Stimulated activated CD4-positive, alpha-beta T cell treated with anti-CD3 and anti-CD28 coated beads, TNF-alpha, amount 100 ng/mL, for 1 hour (primary cell): ENCODE data around the gene SLC38A10.
"Not testable (repeated sequence)": the region's sequence is repeated elsewhere in the genome, so short reads cannot be mapped to it uniquely, and the experiment has no call there.

ENCODE experiments used
- DNase-seq, 3 donors: peaks; one replicate each; pipeline ENCODE4 v3.0.0-alpha.2; 2020; ENCODE audit warnings: low read depth in 3 of 3, low spot score in 1 of 3

The SLC38A10 gene

DNA sequence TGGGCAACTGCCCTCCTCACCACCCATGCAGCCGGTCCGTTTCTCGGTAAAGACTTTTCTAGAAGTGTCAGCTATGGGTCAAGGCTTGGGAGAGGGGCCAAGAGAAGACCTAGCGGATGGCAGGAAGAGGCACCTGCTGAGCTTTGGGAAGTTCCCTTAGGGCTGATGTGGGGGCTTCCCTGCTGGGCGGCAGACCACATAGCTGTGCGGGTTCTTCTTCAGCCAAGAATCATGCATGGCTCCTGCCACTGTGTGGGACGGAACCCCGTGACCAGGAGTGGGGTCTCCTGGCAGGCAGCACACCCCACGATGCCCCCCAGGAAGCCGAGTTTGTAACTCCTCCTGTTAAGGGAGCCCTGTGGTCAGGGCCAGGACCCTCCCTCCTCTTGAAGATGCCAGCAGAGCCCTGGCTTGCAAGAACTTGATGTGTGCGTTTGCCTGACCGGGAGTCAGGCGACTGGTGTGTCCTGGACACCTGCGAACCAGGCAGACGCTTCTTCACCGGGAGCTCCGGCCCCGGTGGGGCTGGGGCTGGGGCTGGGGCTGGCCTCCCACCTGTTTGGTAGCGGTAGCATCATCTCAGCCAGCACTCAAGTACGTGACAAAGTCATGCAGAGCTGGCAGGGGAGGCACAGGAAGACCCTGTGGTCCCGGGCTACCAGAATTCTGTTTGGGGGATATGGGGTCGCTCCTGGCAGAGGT lies 17.7 kb upstream of the SLC38A10 start:
- no peak for DNase-seq

DNA sequence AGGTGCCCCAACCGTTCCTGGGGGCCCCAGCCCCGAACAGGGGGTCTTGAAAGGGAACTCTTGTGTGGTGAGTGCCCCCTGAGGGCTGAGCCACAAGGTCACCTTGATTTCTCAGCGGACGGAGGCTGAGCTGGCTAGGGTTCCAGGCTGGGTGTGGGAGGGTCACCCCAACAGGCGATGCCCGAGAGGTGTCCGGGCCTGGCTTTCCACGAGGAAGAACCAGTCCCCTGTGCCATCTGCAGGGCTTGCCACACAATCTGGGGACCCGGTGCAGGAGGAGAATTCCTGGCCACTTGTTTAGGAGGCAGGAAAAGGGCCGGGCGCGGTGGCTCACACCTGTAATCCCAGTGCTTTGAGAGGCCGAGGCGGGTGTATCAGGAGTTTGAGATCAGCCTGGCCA lies 16.8 kb upstream of the SLC38A10 start:
- no peak for DNase-seq

GRCh38 chr17:81310949-81311550 lies 15.9 kb upstream of the SLC38A10 start:
- no peak for DNase-seq

GRCh38 chr17:81309859-81310839 lies 15.0 kb upstream of the SLC38A10 start:
- no peak for DNase-seq

- no peak for DNase-seq
Measured at GRCh38 chr17:81309140-81309858, 14.2 kb upstream of the SLC38A10 start.

GRCh38 chr17:81308784-81309139 lies 13.7 kb upstream of the SLC38A10 start:
- not testable (repeated sequence) for DNase-seq

- DNase-seq: no peak
Measured at GRCh38 chr17:81307636-81308560, 12.8 kb upstream of the SLC38A10 start.

GRCh38 chr17:81306898-81307510 lies 11.9 kb upstream of the SLC38A10 start:
- DNase-seq: no peak

GRCh38 chr17:81306491-81306890 lies 11.4 kb upstream of the SLC38A10 start:
- DNase-seq: no peak

GRCh38 chr17:81305051-81305630 lies 10.0 kb upstream of the SLC38A10 start:
- no peak for DNase-seq

DNA sequence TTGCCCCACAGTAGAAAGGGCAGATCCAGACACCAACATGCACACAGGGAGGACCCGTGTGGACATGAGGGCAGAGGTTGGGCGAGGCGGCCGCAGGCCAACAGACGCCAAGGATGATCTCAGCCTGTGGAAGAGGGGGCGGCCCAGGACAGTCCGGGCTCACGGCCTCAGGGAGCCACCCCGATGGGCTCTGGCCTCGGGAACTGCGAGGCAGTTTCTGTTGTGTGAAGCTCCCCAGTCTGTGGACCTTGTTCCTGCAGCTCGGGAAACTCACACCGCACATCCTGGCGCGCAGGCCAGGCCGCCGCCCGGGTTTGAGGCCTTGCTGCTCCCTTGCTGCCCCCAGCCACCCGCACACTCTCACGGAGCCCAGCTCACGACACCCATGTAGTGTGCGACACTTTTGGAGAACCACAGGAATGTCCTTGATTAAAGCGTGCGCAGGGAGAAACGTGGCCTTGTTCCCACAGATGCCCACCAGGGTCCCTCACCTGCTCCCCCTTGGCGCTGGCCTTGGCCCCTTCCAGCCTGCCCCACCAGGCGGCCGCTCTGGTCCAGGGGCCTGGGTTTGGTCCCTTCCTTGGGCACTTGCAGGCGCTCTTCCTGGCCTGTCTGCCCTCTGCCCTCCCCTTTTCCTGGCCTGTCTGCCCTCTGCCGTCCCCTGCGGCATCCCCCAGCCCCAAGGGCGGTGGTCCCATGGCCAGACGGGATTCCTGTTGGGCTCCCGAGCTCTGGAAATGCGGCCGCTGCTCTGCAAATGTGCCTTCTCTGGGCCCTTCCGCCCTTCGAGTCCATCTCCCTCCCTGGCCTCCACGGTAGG lies 9.3 kb upstream of the SLC38A10 start:
- DNase-seq: no peak

GRCh38 chr17:81303385-81303784 lies 8.3 kb upstream of the SLC38A10 start:
- no peak for DNase-seq

DNA sequence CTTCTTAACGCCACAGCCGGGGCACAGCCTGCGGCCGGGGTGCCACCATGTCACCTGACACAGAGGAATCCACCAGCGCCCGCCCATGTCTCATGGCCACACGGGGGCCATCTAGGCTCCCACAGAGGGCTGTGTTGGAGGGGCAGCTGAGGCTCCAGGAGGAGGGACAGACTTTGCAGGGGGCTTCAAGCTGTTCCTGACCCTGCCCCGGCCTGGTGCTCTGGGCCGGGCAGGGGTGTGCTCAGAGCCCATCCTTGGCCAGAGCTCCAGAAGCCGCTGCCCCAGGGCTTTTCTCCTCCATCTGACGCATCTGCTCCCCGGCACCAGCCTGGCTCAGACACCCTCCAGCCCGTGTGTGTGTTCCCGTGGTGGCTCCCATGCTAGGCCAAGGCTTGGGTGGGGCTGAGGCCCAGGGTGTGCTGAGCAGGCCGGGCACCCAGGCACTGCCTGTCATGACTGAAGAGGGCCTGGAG lies 7.8 kb upstream of the SLC38A10 start:
- no peak for DNase-seq

- DNase-seq: no peak
Measured at GRCh38 chr17:81302324-81302723, 7.2 kb upstream of the SLC38A10 start.

- no peak for DNase-seq
Measured at GRCh38 chr17:81301195-81302144, 6.4 kb upstream of the SLC38A10 start.

- no peak for DNase-seq
Measured at GRCh38 chr17:81300586-81301155, 5.6 kb upstream of the SLC38A10 start.
